Right hindlimb (tissue), 1 donor: Measurements from ENCODE around the gene WTAP.
A peak's percentile ranks its signal among the peaks of the same experiment; 100 is the strongest.
"Not testable (repeated sequence)": the region's sequence is repeated elsewhere in the genome, so short reads cannot be mapped to it uniquely, and the experiment has no call there.

Source experiments
- DNase-seq: peaks from one replicate; pipeline ENCODE4 v3.0.0-alpha.2; 2018

WTAP gene

DNA sequence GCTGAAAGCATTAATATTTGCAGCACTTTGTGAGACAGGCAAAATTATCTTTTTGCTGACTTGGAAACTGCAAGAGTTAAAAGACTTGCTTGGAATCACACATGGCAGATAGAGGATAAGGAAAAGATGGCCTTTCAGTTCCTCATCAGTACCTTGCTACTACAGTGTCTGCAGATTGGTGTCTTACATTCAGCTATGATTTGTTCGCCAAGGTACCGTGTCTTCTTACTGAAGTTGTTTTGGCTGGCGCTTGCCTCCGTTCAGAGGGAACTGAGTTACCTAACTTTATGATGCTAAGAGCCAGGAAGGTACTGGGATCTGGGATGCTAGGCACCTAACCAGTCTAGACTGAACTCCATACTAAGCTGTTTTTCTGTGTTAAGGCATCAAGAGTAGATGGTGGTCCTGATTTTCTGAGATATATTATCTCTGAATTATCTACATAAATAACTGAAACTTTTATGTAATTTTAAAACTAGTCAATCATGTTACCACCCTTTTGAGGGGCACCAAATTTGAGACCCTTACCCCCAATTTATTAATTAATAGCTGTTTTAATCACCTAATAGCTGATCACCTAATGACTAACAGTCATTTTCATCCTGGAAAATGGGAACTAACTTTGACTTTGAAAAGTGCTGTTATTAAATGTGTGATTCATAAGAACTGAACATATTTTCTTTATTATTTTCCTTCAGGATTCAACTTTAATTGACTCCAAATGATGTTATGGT lies 2.5 kb downstream of the WTAP start:
- no peak for DNase-seq

DNA sequence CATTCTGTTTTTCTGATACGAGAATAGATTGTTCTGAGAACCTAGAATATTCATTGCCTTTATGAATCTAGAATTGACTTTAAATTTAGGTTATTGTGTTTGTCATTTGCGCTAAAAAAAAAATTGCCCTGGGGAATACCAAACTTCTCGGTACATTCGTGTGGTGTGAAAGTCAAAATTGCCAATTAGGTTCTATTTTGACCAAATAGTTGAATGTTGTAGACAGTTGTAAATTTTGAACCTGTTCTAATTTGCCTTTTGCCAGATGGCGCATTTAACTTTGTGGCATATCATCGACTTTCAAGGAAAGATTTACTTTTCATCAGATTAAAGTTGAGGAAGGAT lies 3.0 kb downstream of the WTAP start:
- no peak for DNase-seq

DNA sequence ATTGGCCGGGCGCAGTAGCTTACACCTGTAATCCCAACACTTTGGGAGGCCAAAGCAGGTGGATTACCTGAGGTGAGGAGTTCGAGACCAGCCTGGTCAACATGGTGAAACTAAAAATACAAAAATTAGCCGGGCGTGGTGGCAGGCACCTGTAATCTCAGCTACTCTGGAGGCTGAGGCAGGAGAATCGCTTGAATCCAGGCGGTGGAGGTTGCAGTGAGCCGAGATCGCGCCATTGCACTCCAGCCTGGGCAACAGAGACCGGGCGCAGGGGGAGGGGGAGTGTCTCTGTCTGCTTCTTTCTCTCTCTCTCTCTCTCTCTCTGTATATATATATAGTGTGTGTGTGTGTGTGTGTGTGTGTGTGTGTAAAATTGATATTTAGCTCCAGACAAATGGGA lies 5.2 kb downstream of the WTAP start:
- not testable (repeated sequence) for DNase-seq

DNA sequence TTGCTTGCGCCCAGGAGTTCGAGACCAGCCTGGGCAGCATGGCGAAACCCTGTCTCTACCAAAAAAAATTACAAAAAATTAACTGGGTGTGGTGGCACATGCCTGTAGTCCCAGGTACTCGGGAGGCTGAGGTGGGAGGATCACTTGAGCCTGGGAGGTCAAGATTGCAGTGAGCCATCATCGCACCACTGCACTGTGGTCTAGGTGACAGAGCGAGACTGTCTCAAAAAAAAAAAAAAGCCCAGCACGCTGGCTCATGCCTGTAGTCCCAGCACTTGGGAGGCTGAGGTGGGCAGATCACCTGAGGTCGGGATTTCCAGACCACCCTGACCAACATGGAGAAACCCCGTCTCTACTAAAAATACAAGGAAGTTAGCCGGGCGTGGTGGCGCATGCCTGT lies 6.1 kb downstream of the WTAP start:
- DNase-seq = not testable (repeated sequence)

DNA sequence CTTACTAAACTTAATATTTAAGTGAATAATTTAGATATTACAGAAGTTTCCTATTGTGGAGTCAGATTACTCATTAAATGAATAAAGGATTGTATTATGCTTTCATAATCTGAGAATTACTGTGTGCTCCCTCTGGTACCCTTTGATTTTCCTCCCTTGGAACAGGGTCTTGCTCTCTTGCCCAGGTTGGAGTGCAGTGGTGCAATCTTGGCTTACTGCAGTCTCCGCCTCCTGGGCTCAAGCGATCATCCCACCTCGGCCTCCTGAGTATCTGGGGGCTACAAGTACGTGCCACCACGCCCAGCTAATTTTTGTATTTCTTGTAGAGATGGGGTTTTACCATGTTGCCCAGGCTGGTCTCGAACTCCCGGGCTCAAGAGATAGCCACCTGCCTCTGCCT lies 9.6 kb downstream of the WTAP start:
- no peak for DNase-seq

DNA sequence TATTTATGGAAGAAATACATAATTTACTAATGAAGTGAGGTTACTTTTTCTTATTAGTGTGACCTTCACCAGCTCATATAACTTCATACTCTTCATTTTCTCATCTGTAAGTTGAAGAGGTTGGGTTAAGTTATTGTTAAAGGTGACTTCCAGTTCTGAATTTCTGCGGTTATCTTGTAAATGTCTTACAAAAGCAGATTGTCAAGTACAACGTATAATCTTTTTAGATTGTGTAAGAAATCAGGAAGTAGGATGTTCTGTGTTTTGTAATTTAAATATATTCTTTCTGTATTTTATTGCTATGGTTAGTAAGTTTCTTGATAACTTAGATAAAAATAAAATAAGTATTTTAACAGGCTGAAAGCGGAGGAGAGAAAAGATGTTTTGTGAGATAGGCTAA lies 12.0 kb downstream of the WTAP start:
- no peak for DNase-seq

DNA sequence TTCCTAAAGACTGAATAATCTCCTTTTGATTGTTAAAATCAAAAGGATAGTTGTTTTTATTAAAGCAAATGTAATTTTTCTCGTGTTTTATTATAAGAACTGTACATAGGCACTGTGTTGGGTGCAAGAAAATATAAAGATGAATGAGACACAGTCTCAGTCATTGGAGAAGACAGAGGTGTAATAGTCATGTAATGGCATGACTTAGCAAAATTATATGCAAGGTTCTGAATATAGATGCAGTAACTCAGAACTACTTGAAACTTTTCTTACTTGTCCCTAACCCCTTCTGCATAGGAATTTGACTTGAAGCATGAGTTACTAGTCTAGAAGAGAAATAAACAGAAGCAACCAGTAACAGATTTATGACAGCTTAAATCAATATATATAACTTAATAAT lies 14.9 kb downstream of the WTAP start:
- DNase-seq = no peak

DNA sequence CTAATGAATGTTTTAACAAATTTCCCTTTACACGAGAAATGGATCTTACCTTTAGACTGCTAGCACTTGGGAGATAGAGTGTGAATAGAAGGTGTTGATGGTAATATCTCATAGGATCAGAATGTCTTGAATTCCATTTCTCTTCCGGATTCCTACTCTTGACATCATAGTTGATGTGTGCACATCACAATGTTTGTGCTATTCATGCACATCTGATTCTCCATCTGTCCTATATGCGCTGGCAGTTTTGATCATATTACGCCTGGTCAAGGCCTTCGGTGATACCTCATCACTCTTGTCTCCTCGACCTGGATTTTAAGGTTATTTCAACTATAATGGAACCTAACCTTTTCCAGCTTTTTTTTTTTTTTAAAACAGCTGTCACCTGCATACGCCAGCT lies 17.8 kb downstream of the WTAP start:
- no peak for DNase-seq

DNA sequence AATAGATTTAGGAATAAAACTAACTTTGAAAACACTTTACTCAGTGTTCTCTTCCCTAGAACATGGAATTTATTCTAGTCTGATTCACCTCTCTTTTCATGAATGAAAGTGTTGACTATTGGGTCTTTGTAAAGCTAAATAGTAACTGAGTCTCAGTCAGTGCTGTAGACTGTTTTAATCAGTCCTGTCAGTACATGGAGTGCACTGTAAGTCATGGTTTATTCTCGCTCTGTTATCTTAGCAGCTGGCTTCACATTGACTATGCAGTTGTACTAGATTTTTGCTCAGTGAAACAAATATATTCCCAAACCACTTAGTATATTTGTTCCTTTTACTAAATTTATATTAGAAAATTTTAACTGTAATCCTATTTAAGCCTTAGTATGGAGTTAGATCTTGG lies 19.5 kb downstream of the WTAP start:
- no peak for DNase-seq

DNA sequence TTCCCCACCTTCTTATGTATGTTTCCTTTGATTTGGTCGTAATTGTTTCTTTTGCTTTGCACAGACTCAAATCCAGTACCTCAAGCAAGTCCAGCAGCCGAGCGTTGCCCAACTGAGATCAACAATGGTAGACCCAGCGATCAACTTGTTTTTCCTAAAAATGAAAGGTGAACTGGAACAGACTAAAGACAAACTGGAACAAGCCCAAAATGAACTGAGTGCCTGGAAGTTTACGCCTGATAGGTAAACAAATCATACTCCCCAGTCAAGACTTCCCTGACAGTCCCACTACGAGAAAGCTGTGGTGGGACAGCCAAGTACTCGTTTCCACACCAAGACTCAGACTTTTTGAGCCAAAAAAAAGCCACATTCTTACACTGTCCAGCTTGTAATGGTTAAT lies 20.8 kb downstream of the WTAP start:
- not testable (repeated sequence) for DNase-seq

DNA sequence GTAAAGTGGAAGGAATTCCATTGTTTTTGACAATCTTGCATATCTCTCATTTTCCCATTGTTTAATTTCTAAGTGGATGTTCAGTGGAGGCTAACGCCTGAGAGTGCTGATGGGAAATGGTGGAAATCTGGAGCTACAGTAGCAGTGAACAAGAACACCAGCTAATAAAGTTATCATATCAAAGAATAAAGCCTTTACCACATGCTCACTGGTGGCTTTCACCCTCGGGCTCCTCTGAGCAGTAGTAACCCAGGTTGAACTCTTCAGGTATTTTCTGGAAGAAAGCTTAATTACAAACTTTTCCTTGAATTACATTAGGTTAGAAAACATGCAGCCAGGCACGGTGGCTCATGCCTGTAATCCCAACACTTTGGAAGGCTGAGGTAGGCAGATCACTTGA lies 24.1 kb downstream of the WTAP start:
- no peak for DNase-seq

DNA sequence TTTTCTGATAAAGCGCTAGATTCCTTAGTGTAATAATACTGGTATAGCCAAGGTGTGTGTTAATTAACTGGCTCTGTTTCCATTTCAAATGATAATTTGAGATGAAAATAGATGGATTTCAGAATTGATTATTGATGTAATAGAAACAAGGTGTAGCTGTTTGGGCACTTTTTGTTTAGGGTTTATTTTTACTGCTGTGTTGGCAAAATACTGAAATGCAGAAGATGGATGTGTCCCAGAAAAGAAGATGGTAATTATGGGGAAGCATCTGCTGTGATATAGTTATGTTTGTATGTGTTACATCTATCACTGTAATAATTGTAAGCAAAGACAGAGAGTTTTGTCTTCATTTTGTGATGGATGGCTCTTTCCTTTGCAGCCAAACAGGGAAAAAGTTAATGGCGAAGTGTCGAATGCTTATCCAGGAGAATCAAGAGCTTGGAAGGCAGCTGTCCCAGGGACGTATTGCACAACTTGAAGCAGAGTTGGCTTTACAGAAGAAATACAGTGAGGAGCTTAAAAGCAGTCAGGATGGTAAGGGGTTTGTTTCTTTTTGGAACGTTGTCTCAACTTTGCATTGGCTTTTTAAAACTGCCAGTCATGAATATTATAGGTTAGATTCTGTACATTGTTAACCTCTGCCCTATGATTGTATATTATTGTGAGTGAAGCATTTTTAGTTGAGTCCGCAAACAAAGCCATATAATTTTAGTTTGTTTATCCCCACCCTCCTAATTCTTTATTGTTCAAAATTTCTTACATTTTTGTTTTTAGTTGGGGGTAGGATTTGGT lies 26.0 kb downstream of the WTAP start:
- no peak for DNase-seq

DNA sequence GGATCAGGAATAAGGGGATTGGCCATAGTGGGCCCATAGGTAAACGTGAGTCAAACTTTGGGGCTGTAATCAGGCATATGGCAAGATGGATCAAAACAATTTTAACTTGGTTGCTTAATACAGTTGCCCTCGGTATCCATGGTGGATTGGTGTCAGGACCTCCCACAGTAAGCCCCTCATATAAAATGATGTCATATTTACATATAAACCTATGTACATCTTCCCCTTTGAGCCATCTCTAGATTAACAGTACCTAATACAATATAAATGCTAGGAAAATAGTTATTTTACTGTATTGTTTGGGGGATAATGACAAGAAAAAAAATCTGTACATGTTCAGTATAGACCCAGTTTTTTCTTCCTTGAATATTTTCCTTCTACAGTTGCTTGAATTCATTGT lies 27.1 kb downstream of the WTAP start:
- no peak for DNase-seq

DNA sequence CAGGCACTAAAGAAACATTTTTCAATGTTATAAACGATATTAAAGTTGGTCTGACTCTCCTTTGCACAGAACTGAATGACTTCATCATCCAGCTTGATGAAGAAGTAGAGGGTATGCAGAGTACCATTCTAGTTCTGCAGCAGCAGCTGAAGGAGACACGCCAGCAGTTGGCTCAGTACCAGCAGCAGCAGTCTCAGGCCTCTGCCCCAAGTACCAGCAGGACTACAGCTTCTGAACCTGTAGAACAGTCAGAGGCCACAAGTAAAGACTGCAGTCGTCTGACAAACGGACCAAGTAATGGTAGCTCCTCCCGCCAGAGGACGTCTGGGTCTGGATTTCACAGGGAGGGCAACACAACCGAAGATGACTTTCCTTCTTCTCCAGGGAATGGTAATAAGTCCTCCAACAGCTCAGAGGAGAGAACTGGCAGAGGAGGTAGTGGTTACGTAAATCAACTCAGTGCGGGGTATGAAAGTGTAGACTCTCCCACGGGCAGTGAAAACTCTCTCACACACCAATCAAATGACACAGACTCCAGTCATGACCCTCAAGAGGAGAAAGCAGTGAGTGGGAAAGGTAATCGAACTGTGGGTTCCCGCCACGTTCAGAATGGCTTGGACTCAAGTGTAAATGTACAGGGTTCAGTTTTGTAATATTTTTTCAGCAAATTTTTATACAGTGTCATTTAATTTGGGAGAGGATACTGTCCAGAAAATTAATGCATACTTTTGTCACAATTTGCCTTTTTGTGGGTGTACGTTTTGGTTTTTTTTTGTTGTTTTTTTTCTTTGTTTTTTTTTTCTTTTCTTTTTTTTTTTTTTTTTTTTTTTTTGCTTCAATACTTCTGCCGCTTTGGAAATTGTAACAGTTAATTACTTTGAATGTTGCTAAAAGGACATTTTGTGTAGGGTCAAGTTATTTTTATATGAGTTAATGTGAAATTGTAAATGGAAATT lies 27.9 kb downstream of the WTAP start:
- DNase-seq = no peak

DNA sequence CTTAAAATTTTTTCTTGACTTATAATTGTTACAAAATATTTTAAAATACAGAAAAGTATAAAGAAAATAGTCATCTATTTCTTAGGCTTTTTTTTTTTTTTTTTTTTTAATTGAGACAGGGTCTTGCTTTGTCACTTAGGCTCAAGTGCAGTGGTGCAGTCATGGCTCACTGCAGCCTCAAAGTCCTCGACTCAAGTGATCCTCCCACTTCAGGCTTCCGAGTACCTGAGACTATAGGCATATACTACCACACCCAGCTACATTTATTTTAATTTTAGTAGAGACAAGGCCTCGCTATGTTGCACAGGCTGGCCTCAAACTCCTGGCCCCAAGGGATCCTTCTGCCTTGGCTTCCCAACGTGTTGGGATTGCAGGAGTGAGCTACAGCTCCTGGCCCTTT lies 29.2 kb downstream of the WTAP start:
- no peak for DNase-seq

DNA sequence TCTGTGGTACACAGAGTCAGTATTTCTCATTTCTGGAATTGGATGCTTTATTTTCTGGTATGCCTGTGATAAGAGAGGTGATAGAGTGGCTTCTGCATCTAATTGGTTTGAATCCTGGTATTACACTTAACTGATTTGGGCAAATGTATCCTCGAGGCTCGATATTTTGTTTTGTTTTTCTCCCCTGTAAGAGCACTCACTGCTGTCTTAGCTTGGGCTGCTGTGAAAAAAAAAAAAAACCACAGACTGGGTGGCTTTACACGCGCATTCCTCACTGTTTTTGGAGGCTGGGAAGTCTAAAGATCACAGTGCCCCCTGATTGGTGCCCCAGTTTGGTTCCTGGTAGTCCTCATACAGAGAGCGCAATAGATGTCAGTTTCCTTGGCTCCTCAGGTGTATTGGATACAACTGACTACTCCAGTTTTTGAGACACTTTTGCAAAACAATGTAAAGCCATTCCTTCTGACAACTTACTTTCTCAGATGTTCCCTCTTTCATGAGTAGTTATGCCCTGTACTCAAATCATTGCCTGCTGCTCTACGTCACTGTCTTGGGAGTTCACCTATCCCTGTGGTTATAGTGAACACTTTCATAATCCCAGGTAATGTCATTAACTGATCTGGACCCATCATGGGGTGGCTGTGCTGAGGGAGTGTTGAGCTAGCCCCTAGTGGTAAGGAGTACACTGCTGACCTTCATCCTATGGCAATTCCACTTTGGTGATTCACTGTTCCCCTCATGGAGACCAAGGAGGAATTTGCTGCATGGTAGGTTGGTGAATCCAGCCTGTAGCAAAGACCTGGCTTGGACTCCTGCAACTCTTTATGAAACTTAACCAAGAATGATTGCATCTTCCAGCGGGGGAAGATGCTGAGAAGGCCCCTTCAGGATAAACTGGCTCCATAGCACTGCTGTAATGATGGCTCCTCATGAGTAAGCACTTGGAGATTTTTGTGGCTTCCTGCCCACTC lies 31.0 kb downstream of the WTAP start:
- no peak for DNase-seq

DNA sequence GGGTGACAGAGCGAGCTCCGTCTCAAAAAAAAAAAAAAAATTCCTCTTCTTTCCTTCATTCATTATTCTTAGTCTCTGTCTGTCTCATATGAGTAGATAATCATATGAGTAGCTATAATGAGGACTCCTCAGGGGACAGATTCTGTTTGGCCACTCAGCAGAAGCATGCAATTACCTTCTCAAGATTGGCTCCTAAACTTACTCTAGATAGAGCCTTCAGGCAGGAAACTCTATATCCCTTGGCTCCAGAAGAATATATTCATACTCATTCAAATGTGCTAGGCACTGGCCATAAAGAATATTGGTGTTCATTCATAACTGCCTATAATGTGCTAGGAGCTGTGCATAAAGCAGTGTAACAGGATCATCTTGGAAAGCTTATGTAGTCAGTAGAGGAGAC lies 32.3 kb downstream of the WTAP start:
- no peak for DNase-seq

DNA sequence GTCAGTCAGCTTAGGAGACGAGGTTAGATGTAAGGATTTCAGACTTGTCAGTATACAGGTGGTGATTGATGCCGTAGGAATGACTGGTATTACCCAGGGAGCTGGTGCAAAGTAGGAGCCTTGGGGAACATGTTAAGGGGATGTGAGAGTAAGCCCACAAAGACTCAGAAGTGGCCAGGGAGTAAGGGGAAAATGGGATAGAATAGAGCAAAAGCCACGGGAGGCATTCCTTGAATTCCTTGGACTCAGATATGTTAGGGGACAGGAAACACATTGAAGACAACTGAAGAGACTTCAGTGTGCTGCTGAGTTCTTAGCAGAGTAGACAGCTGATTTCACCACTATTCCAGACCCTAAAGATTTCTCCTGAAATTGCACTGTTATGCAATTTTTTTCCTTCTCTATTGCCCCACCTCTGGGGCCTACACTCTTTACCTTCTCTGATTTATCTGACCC lies 33.3 kb downstream of the WTAP start:
- no peak for DNase-seq

DNA sequence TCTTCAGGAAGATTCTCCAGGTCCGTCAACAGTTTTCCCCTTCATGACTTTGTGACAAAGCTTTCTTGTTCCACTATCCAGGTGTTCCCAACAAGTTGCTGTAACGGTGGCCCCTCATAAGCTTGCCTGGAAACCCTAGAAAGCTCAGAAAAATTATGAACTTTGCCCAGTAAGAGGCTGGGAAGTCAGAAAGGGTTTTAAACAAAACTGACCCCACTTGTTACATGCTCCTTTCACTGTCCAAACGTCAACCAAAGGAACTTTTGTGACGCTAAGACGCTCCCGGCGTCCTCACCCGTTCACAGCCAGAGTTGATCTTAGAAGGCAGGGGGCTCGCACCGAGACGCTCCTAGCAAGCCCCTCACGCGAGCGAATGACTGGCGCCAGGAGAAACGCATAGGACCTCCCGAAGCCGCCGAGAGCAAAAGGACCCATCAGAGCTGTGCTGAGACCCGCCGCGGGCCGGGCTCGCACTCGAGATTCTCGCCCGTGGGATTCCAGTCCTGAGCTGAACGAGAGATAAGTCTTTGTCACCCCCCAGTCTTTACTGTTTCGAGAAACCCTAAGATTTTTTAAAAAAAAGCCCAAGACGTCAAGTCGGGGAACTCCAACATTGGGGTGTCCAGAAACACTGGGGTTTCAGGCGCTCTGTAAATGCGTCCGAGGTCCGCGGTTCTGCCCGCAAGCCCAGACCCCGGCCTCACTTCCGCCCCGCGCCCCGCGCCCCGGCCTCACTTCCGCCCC lies 34.0 kb downstream of the WTAP start:
- no peak for DNase-seq

DNA sequence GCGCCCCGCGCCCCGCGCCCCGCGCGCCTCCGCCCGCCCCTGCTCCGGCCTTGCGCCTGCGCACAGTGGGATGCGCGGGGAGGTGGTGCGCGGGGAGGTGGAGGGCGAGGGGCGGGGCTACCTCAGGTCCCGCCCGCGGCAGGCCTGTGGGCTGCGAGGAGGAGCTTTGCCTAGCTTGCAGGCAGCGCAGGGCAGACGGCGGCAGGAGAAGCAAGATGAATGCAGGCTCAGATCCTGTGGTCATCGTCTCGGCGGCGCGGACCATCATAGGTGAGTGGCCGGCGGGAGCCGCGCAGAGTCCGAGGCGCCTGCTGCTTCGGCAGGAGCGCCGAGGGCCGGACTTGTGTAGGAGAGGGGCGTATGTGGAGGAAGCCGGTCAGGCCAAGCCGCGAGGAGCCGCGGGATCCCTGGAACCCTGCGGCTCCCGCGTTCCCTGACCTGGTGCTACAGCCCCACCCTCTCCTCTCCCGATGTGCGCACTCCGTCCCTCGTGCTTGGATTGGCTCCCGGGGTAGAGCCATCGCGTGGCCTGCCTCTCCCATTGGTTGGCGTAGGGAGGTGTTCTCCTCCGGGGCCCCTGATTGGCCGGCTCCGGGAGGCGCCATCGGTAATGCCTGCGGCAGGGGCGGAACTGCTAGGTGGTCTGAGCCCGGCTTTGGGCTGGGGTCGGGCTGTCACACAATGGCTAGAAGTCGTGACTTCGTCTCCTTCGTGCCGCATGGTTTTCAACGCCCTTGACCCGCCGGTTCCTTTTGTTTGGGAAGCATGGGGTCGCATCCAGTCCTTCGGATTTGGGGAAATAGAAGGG lies 34.8 kb downstream of the WTAP start, which contains the start of gene ACAT2:
Gene ACAT2, plus strand, starts transcription at position 173 of the 808 bp plus-strand sequence. Its CDS starts 43 bp downstream, at position 216.
- peak; percentile 97 for DNase-seq
